HG02571 (cell line): Measurements from ENCODE around the gene HMCES.
"Not testable (repeated sequence)": the region's sequence is repeated elsewhere in the genome, so short reads cannot be mapped to it uniquely, and the experiment has no call there.

Experiments used
- ATAC-seq: cut with Tn5 transposase; IDR thresholded peaks from one replicate; pipeline ENCODE4 v1.9.1; 2021; ENCODE audit warnings: mild to moderate bottlenecking, moderate library complexity; ENCODE audit not compliant: unreplicated experiment

The HMCES gene

GRCh38 chr3:129318921-129319320, 40.3 kb downstream of the HMCES start:
- ATAC-seq = no peak

- no peak for ATAC-seq
Observed at GRCh38 chr3:129320261-129320660, 41.6 kb downstream of the HMCES start.

- ATAC-seq = no peak
Observed at GRCh38 chr3:129320825-129321487, 42.3 kb downstream of the HMCES start.

GRCh38 chr3:129321887-129322286, 43.2 kb downstream of the HMCES start:
- no peak for ATAC-seq

- no peak for ATAC-seq
Observed at GRCh38 chr3:129323651-129324294, 45.1 kb downstream of the HMCES start.

- ATAC-seq = no peak
Observed at GRCh38 chr3:129324855-129325254, 46.2 kb downstream of the HMCES start.

- ATAC-seq = no peak
Observed at GRCh38 chr3:129325383-129325782, 46.7 kb downstream of the HMCES start.

- ATAC-seq = no peak
Observed at GRCh38 chr3:129326138-129326537, 47.5 kb downstream of the HMCES start.

GRCh38 chr3:129326595-129326994, 47.9 kb downstream of the HMCES start:
- ATAC-seq = no peak

GRCh38 chr3:129327510-129327909, 48.8 kb downstream of the HMCES start:
- ATAC-seq = no peak

GRCh38 chr3:129329858-129330257, 51.2 kb downstream of the HMCES start:
- no peak for ATAC-seq

GRCh38 chr3:129330409-129330808, 51.7 kb downstream of the HMCES start:
- ATAC-seq = no peak

- ATAC-seq = no peak
Observed at GRCh38 chr3:129333891-129334290, 55.2 kb downstream of the HMCES start.

GRCh38 chr3:129336093-129336706, 57.5 kb downstream of the HMCES start:
- ATAC-seq = no peak

- not testable (repeated sequence) for ATAC-seq
Observed at GRCh38 chr3:129337719-129338118, 59.0 kb downstream of the HMCES start.

GRCh38 chr3:129339186-129339585, 60.5 kb downstream of the HMCES start:
- not testable (repeated sequence) for ATAC-seq

GRCh38 chr3:129339833-129340232, 61.2 kb downstream of the HMCES start:
- not testable (repeated sequence) for ATAC-seq

GRCh38 chr3:129341331-129342141, 62.9 kb downstream of the HMCES start:
- no peak for ATAC-seq

- no peak for ATAC-seq
Observed at GRCh38 chr3:129343643-129344360, 65.1 kb downstream of the HMCES start.

- no peak for ATAC-seq
Observed at GRCh38 chr3:129344540-129345220, 66.0 kb downstream of the HMCES start.
